Hepatocyte (in vitro differentiated cells): ENCODE results near the gene HYCC1. TPM values are rescaled to one million over a fixed set of nuclear protein-coding genes. Genes with fewer than 3 reads are reported as not detected.

Experiments
- DNase-seq: peaks from one replicate; pipeline ENCODE4 v3.0.0-alpha.2; 2016; ENCODE audit warnings: low spot score
- H2AFZ ChIP-seq: fragments of 200-600 bp; sonication (generic); 2 replicates; pipeline ENCODE4 v1.6.0; 2016; ENCODE audit warnings: antibody characterized with exemption, mild to moderate bottlenecking
- H3K27ac ChIP-seq: fragments of 200-600 bp; sonication (generic); 2 replicates; pipeline ENCODE4 v1.5.1; 2016; ENCODE audit warnings: mild to moderate bottlenecking
- H3K27me3 ChIP-seq: fragments of 200-600 bp; sonication (generic); 2 replicates; pipeline ENCODE4 v1.6.1; 2016
- H3K36me3 ChIP-seq: fragments of 200-600 bp; sonication (generic); replicated peaks from 2 replicates; pipeline ENCODE4 v1.5.1; 2016; ENCODE audit warnings: low read depth; ENCODE audit not compliant: insufficient read depth
- H3K4me1 ChIP-seq: fragments of 200-600 bp; sonication (generic); 2 replicates; pipeline ENCODE4 v1.5.1; 2016; ENCODE audit warnings: mild to moderate bottlenecking, moderate library complexity; ENCODE audit not compliant: insufficient read depth
- H3K4me2 ChIP-seq: fragments of 200-600 bp; sonication (generic); 2 replicates; pipeline ENCODE4 v1.6.0; 2016
- H3K4me3 ChIP-seq: fragments of 200-600 bp; sonication (generic); 2 replicates; pipeline ENCODE4 v1.5.1; 2016; ENCODE audit warnings: mild to moderate bottlenecking
- H3K79me2 ChIP-seq: fragments of 200-600 bp; sonication (generic); 2 replicates; pipeline ENCODE4 v1.6.0; 2017; ENCODE audit warnings: mild to moderate bottlenecking
- H3K9me2 ChIP-seq: fragments of 200-600 bp; sonication (generic); replicated peaks from 2 replicates; pipeline ENCODE4 v1.6.0; 2017; ENCODE audit warnings: mild to moderate bottlenecking; ENCODE audit not compliant: insufficient read depth
- H3K9me3 ChIP-seq: fragments of 200-600 bp; sonication (generic); 2 replicates; pipeline ENCODE4 v1.5.1; 2016; ENCODE audit warnings: low read depth, mild to moderate bottlenecking
- H4K20me1 ChIP-seq: fragments of 200-600 bp; sonication (generic); 2 replicates; pipeline ENCODE4 v1.6.0; 2016; ENCODE audit warnings: mild to moderate bottlenecking; ENCODE audit not compliant: insufficient read depth, poor library complexity, severe bottlenecking
- EZH2 ChIP-seq: fragments of 200-600 bp; sonication (generic); IDR thresholded peaks from 2 replicates; pipeline ENCODE4 v1.6.1; 2016; ENCODE audit warnings: antibody characterized with exemption, mild to moderate bottlenecking, borderline replicate concordance
- EZH2phosphoT487 ChIP-seq: fragments of 200-600 bp; sonication (generic); IDR thresholded peaks from one replicate; pipeline ENCODE4 v1.6.1; 2018; ENCODE audit warnings: antibody characterized with exemption, mild to moderate bottlenecking, low read depth, moderate library complexity; ENCODE audit not compliant: unreplicated experiment, severe bottlenecking
- WGBS: methylation state at CpG from one replicate; pipeline ENCODE4 v1.1.6; 2016; ENCODE audit warnings: low lambda C conversion rate; ENCODE audit errors: missing lambda C conversion rate; 5-methylcytosine and 5-hydroxymethylcytosine counted together
- polyA plus RNA-seq: library from polyadenylated mRNA; unstranded; fragments of >200 nt; fragmentation: Nextera tagmentation; extraction: Ambion mirVana; gene quantifications from 2 replicates; pipeline ENCODE4 v1.2.1, GENCODE V29; 2016
- total RNA-seq: library from RNA; depleted of rRNA; stranded (reverse); fragments of >200 nt; gene quantifications from 2 replicates; pipeline ENCODE4 v1.2.3, GENCODE V29; 2014
- TF ChIP-seq, protein P1 (sequence below): fragments of 200-600 bp; sonication (generic); IDR thresholded peaks from 2 replicates; pipeline ENCODE4 v1.5.1; 2016; ENCODE audit warnings: antibody characterized with exemption, mild to moderate bottlenecking; ENCODE audit not compliant: poor library complexity

HYCC1 gene
- total and polyA plus RNA-seq, 2 experiments from 2014 or later, result 16.1 to 58.1 TPM

DNA sequence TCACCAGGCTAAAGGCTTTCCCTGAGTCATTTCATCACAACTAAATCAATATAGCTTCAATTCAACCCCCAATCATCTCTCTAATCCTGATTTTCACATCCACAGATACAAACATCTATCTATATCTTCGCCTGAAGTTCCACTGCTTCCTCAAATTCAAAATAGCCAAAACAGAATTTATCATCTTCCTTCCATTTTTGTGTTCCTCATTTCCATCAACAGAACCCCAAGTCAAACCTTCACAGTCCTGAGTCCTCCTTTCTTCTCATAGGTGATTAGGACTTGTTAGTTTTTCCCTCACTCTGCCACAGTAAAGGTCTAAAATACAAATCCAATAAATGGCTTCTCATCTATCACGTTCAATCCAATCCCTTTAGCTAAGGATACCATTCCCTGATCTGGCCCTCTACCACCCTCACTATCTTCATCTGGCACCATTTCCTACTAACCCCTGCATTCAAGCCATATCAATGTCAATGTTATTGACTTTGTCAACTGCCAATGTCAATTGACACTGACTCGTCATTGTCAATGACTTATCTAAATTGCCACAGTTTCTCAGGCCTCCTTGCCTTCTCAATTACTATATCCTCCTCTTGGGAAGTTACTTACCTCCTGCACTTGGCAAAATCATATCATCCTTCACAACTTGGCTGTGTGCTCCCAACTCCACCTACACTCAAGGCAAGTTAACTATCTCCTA, 2.6 kb downstream of the HYCC1 start:
- no peaks in the 10 kb centered on the region for H3K9me2 ChIP-seq

DNA sequence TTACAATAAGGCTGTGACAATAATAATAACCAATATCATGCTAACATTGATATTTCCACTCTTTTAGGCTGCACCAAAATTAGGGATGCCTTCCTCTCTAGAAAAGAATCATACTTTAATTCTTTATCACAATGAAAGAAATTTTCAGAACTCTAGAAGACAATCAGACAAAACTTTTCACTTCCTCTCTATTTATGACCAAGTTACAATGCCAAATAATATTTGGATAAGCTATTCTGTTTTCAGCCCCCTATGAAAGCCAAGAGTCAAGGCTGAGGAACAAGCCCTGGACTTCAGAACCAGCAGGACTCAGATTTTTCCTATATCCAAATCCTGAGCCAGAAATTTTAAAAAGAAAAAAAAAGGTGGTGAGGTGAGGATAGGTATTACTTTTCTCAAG, 4.6 kb downstream of the HYCC1 start:
- Histone ChIP-seq H3K4me2 (no peak overlapping the region), H3K4me1 (peaks cover 14% of the 10 kb centered on the region), H4K20me1 (peaks cover 4% of the 10 kb centered on the region), H3K9me3 (no peaks in the 10 kb centered on the region), H3K9me2 (no peaks in the 10 kb centered on the region), H3K27me3 (no peaks in the 10 kb centered on the region), H3K36me3 (no peaks in the 10 kb centered on the region), H2AFZ (no peak overlapping the region), H3K4me3 (no peak overlapping the region), H3K79me2 (peaks cover 79% of the 10 kb centered on the region), H3K27ac (no peak overlapping the region)
- TF ChIP-seq EZH2phosphoT487, result no peak
- TF ChIP-seq, protein P1, sequence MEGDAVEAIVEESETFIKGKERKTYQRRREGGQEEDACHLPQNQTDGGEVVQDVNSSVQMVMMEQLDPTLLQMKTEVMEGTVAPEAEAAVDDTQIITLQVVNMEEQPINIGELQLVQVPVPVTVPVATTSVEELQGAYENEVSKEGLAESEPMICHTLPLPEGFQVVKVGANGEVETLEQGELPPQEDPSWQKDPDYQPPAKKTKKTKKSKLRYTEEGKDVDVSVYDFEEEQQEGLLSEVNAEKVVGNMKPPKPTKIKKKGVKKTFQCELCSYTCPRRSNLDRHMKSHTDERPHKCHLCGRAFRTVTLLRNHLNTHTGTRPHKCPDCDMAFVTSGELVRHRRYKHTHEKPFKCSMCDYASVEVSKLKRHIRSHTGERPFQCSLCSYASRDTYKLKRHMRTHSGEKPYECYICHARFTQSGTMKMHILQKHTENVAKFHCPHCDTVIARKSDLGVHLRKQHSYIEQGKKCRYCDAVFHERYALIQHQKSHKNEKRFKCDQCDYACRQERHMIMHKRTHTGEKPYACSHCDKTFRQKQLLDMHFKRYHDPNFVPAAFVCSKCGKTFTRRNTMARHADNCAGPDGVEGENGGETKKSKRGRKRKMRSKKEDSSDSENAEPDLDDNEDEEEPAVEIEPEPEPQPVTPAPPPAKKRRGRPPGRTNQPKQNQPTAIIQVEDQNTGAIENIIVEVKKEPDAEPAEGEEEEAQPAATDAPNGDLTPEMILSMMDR, result no peak
- no peak for TF ChIP-seq EZH2
- no peak for DNase-seq

More for the DNA sequence above, 2.6 kb downstream of the HYCC1 start:
- H2AFZ ChIP-seq, result no peak overlapping the region
- H3K4me3 ChIP-seq, result no peak overlapping the region
- peaks cover 63% of the 10 kb centered on the region for H3K79me2 ChIP-seq
- H3K4me1 ChIP-seq, result peaks cover 14% of the 10 kb centered on the region
- WGBS, result 91% methylated on average over 3 of the region's 3 CpGs
- no peak for DNase-seq
- H4K20me1 ChIP-seq, result peaks cover 4% of the 10 kb centered on the region
- TF ChIP-seq, protein P1, result no peak
- TF ChIP-seq EZH2phosphoT487, result no peak
- no peaks in the 10 kb centered on the region for H3K36me3 ChIP-seq
- H3K4me2 ChIP-seq, result peak overlapping the region; percentile 88
- no peaks in the 10 kb centered on the region for H3K27me3 ChIP-seq
- H3K9me3 ChIP-seq, result no peaks in the 10 kb centered on the region
- H3K27ac ChIP-seq, result no peak overlapping the region

DNA sequence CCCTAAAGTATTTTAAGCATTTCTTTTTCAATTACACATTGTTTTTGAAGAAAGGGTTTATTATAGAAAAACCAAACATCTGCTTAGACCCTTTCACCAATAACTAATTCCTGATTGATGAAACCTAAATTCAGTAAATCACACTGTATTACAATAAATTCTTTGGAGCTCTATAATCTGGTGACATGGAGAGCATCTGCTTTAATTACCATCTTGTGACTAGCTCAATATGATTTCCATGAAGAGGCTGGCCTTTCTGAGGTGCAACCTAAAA, 9.7 kb downstream of the HYCC1 start:
- Histone ChIP-seq H3K4me1 (no peaks in the 10 kb centered on the region), H3K4me2 (no peak overlapping the region), H3K79me2 (peaks cover 87% of the 10 kb centered on the region), H3K4me3 (no peak overlapping the region), H3K27me3 (no peaks in the 10 kb centered on the region), H2AFZ (no peak overlapping the region), H3K27ac (no peak overlapping the region), H3K9me2 (no peaks in the 10 kb centered on the region), H4K20me1 (peaks cover 4% of the 10 kb centered on the region), H3K36me3 (no peaks in the 10 kb centered on the region), H3K9me3 (no peaks in the 10 kb centered on the region)
- DNase-seq, result no peak
- TF ChIP-seq EZH2phosphoT487, result no peak
- TF ChIP-seq EZH2, result no peak
- TF ChIP-seq, protein P1, result no peak
